Skeletal muscle tissue (tissue), 4 donors: ENCODE data around the gene COL28A1. TPM values are rescaled to one million over a fixed set of nuclear protein-coding genes. Genes with fewer than 3 reads are reported as not detected.

Experiments
- H3K27ac ChIP-seq: one replicate; pipeline ENCODE4 v1.7.0; 2013; ENCODE audit warnings: mild to moderate bottlenecking, low read depth, low read length, inconsistent platforms
- H3K27me3 ChIP-seq, 3 donors: one replicate each; pipeline ENCODE4 v1.7.0; 2013; ENCODE audit warnings: low read length in 3 of 3; ENCODE audit not compliant: control insufficient read depth in 3 of 3, insufficient read depth in 3 of 3
- H3K36me3 ChIP-seq, 3 donors: one replicate each; pipeline ENCODE4 v1.7.0; 2013; ENCODE audit warnings: low read length in 3 of 3; ENCODE audit not compliant: control insufficient read depth in 3 of 3, insufficient read depth in 3 of 3
- H3K4me1 ChIP-seq, 3 donors: one replicate each; pipeline ENCODE4 v1.7.0; 2013; ENCODE audit warnings: low read length in 3 of 3, mild to moderate bottlenecking in 3 of 3; ENCODE audit not compliant: control insufficient read depth in 3 of 3, insufficient read depth in 3 of 3
- H3K4me3 ChIP-seq, 3 donors: one replicate each; pipeline ENCODE4 v1.7.0; 2013; ENCODE audit warnings: low read length in 3 of 3
- H3K9ac ChIP-seq, 3 donors: one replicate each; pipeline ENCODE4 v1.7.0; 2013; ENCODE audit warnings: low read length in 3 of 3, mild to moderate bottlenecking in 3 of 3, moderate library complexity in 2 of 3, low read depth in 1 of 3
- H3K9me3 ChIP-seq, 3 donors: one replicate each; pipeline ENCODE4 v1.7.0; 2013; ENCODE audit warnings: low read length in 3 of 3; ENCODE audit not compliant: control insufficient read depth in 3 of 3
- total RNA-seq: library from RNA; depleted of rRNA; stranded (reverse); fragments of >200 nt; gene quantifications from one replicate; pipeline ENCODE4 v1.2.3, GENCODE V29; 2014
- donor health status: Osteomylitis.

The COL28A1 gene
- total RNA-seq, 1 donor from 2014 or later: 2.1 TPM

DNA sequence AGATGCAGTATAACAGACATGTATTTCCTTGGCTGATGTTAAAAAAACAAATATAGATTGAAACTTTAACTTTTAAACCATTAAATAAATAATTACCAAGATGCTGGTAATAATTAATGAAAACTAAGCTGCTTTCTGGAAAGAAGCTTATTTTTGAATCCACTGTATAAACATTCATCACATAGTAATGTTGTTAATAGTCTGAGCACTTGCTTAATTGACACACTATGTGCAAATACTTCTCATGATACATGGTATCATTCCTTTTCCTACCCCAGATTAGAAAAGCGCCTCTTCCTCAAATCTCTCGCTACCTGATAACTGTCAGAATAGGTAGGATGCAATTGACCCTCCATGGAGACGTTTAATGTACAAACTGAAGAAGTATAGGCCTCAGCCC is 15.0 kb upstream of the COL28A1 start:
- H3K36me3 ChIP-seq: peaks cover 0 to 2% (median 0%) of the 10 kb centered on the region in 3 donors
- no peak overlapping the region for H3K9ac ChIP-seq
- no peaks in the 10 kb centered on the region for H3K9me3 ChIP-seq
- H3K27ac ChIP-seq: no peak overlapping the region
- H3K27me3 ChIP-seq: no peaks in the 10 kb centered on the region
- no peak overlapping the region for H3K4me3 ChIP-seq
- peaks cover 6 to 13% (median 8%) of the 10 kb centered on the region in 3 donors for H3K4me1 ChIP-seq

DNA sequence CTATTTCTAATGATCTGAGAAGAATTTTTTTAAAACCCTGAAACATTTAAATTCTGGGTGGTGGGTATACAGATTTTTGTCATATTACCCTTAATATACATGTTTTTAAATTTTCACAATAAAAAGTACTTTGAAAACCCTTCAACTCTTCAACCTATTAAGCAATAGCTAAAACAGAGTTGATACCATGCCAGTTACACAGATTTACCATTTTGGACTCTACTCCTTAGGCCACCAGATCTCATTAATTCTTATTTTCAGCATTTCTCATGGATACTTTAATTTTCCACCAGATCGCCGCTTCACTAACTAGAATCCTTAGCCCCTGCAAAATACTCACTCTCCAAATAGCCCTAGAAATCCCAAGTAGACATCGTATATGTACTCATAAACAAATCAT is 12.7 kb upstream of the COL28A1 start:
- no peak overlapping the region for H3K27ac ChIP-seq
- H3K9me3 ChIP-seq: no peaks in the 10 kb centered on the region
- H3K36me3 ChIP-seq: peaks cover 0 to 2% (median 0%) of the 10 kb centered on the region in 3 donors
- no peak overlapping the region for H3K9ac ChIP-seq
- H3K4me1 ChIP-seq: peaks cover 0 to 1% (median 1%) of the 10 kb centered on the region in 3 donors
- no peaks in the 10 kb centered on the region for H3K27me3 ChIP-seq
- H3K4me3 ChIP-seq: no peak overlapping the region

DNA sequence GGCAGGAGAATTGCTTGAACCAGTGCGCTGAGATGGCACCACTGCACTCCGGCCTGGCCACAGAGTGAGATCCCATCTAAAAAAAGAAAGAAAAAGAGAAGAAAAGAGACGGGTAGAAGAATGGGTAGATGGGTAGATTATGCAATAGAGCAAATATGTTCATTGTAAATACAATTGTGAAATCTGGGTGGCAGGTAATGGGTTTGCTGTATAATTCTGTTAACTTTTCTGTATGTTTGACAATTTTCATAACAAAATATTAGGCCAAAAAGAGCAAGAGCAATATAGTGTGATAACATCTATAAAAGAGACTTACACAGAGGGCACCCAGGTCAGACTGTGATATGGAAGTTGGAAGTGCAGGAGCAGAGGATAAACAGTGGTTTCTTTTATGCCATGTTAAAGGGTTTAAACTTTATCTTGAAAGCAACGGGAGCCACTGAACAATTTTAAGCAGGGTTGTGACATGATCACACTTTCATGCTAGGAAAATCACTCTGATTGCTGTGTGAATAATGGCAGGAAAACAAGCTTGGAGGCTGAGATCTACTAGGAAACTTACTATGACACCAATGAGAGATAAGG is 6.7 kb upstream of the COL28A1 start:
- Histone ChIP-seq H3K9ac (no peak overlapping the region), H3K36me3 (no peaks in the 10 kb centered on the region), H3K27ac (no peak overlapping the region), H3K9me3 (no peaks in the 10 kb centered on the region), H3K27me3 (no peaks in the 10 kb centered on the region), H3K4me3 (no peak overlapping the region), H3K4me1 (no peaks in the 10 kb centered on the region)

- Histone ChIP-seq H3K27me3 (no peaks in the 10 kb centered on the region), H3K9ac (no peak overlapping the region), H3K4me3 (no peak overlapping the region)
Observed at GRCh38 chr7:7539711-7540110, 4.0 kb upstream of the COL28A1 start.

GRCh38 chr7:7539152-7539551 is 3.5 kb upstream of the COL28A1 start:
- Histone ChIP-seq H3K27ac (no peak overlapping the region), H3K9ac (no peak overlapping the region), H3K27me3 (no peaks in the 10 kb centered on the region), H3K4me1 (peaks cover 0 to 9% (median 0%) of the 10 kb centered on the region in 3 donors), H3K36me3 (no peaks in the 10 kb centered on the region), H3K9me3 (no peaks in the 10 kb centered on the region), H3K4me3 (no peak overlapping the region)

More at GRCh38 chr7:7539711-7540110, 4.0 kb upstream of the COL28A1 start:
- no peaks in the 10 kb centered on the region for H3K9me3 ChIP-seq
- no peak overlapping the region for H3K27ac ChIP-seq
- H3K36me3 ChIP-seq: no peaks in the 10 kb centered on the region
- peaks cover 0 to 9% (median 0%) of the 10 kb centered on the region in 3 donors for H3K4me1 ChIP-seq

DNA sequence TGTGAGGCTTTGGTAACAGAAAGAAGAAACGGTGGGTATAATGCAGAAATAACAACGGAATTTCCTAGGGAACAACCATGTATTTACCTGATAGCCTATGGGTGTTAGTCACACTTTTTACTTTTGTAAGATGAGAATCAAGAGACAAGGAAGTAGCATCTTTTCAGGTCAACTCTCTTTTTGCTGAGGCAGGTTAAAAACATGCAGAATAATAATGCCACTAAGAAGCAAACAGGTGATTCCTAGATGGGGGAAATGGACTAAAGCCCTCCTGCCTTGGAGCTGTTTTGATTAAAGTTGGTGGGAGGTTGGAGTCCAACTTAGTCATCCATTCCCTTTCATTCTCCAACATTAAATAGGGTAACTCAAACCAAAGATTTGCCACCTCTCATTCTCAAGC is 2.0 kb upstream of the COL28A1 start:
- Histone ChIP-seq H3K9ac (no peak overlapping the region), H3K4me3 (no peak overlapping the region)

GRCh38 chr7:7536396-7537019 is 835 bp upstream of the COL28A1 start:
- H3K27me3 ChIP-seq: no peaks in the 10 kb centered on the region

More for the DNA sequence above, 2.0 kb upstream of the COL28A1 start:
- no peak overlapping the region for H3K27ac ChIP-seq
- no peaks in the 10 kb centered on the region for H3K36me3 ChIP-seq
- no peaks in the 10 kb centered on the region for H3K9me3 ChIP-seq
- H3K4me1 ChIP-seq: peaks cover 0 to 9% (median 0%) of the 10 kb centered on the region in 3 donors
- no peaks in the 10 kb centered on the region for H3K27me3 ChIP-seq

DNA sequence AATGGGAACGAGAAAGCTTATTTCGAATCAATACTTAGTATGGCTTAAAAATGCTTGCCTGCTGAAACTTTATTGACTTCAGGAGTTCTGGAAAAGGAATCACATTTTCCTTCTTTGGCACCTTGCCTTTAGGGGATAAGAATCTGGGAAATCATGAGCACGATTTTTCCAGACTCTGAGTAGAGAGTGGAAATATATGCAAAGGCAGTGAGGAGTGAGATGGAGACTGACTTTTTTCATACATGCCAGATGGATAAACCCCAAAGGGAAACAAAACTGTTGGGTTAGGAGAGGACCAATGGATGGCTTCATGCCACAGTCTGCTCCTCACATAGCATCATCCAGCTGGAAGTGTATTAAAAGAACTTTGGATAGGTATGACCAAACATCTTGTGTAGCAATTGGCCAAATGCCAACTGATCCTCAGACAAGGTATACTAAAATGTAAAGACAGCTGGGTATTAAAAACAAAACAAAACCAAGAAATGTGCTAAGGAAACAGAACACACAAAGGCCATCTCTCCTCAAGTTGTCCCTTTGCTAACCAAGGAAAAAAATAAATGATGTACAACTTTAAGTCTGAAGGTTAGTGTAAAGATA is 1.7 kb downstream of the COL28A1 start:
- H3K4me1 ChIP-seq: peaks cover 0 to 9% (median 0%) of the 10 kb centered on the region in 3 donors
- H3K9me3 ChIP-seq: no peaks in the 10 kb centered on the region
- no peak overlapping the region for H3K4me3 ChIP-seq
- no peak overlapping the region for H3K27ac ChIP-seq
- H3K27me3 ChIP-seq: no peaks in the 10 kb centered on the region
- no peak overlapping the region for H3K9ac ChIP-seq
- no peaks in the 10 kb centered on the region for H3K36me3 ChIP-seq

More at GRCh38 chr7:7536396-7537019, 835 bp upstream of the COL28A1 start:
- Histone ChIP-seq H3K9me3 (no peaks in the 10 kb centered on the region), H3K9ac (no peak overlapping the region), H3K4me3 (no peak overlapping the region), H3K36me3 (no peaks in the 10 kb centered on the region), H3K27ac (no peak overlapping the region), H3K4me1 (peaks cover 0 to 9% (median 0%) of the 10 kb centered on the region in 3 donors)

GRCh38 chr7:7529328-7529727 is 6.3 kb downstream of the COL28A1 start:
- Histone ChIP-seq H3K27ac (no peak overlapping the region), H3K9ac (no peak overlapping the region), H3K4me3 (no peak overlapping the region), H3K36me3 (no peaks in the 10 kb centered on the region), H3K4me1 (no peaks in the 10 kb centered on the region), H3K27me3 (no peaks in the 10 kb centered on the region), H3K9me3 (no peaks in the 10 kb centered on the region)

- no peaks in the 10 kb centered on the region for H3K27me3 ChIP-seq
- no peak overlapping the region for H3K4me3 ChIP-seq
- H3K36me3 ChIP-seq: no peaks in the 10 kb centered on the region
- H3K9me3 ChIP-seq: no peaks in the 10 kb centered on the region
- H3K4me1 ChIP-seq: no peaks in the 10 kb centered on the region
- no peak overlapping the region for H3K9ac ChIP-seq
- no peak overlapping the region for H3K27ac ChIP-seq
Observed at GRCh38 chr7:7527047-7527446, 8.6 kb downstream of the COL28A1 start.
